CD4-positive, alpha-beta T cell treated with Interleukin-17A for 1 hour (primary cell): ENCODE data around the gene MED19.
"Not testable (repeated sequence)": the region's sequence is repeated elsewhere in the genome, so short reads cannot be mapped to it uniquely, and the experiment has no call there.

Source experiments
- DNase-seq: peaks from one replicate; pipeline ENCODE4 v3.0.0-alpha.2; 2020

Gene MED19, protein sequence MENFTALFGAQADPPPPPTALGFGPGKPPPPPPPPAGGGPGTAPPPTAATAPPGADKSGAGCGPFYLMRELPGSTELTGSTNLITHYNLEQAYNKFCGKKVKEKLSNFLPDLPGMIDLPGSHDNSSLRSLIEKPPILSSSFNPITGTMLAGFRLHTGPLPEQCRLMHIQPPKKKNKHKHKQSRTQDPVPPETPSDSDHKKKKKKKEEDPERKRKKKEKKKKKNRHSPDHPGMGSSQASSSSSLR

DNA sequence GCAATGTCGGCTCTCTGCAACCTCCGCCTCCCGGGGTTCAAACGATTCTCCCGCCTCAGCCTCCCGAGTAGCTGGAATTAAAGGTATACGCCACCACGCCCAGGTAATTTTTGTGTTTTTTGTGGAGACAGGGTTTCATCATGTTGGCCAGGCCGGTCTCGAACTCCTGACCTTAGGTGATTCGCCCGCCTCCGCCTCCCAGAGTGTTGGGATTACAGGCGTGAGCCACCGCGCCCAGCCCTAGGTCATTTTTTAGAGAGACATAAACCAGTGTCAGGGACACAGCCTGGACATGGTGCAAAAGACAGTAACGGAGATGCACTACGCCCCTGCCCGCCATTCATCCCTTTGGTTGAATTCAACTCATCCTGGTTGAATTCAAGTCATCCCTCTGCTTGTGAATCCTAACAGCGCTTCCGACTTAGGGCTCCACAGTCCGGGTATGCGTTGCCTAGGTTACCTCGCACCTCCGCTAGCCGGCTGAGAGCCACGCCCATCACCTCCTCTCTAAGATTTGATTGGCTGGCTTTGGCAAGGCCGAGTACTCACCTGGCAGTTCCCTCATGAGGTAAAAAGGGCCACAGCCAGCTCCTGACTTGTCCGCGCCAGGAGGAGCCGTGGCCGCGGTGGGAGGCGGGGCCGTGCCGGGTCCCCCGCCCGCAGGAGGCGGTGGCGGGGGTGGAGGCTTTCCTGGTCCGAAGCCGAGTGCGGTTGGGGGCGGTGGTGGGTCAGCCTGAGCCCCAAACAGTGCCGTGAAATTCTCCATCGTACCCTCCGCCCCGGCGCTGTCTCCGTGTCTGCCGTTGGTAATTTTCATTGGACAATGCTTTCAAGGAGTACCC is at the start of gene MED19:
TSS of gene MED19 (minus strand) at position 802 of the 842 bp plus-strand sequence. CDS start at position 766, 36 bp downstream.
- DNase-seq = peak; percentile 91

DNA sequence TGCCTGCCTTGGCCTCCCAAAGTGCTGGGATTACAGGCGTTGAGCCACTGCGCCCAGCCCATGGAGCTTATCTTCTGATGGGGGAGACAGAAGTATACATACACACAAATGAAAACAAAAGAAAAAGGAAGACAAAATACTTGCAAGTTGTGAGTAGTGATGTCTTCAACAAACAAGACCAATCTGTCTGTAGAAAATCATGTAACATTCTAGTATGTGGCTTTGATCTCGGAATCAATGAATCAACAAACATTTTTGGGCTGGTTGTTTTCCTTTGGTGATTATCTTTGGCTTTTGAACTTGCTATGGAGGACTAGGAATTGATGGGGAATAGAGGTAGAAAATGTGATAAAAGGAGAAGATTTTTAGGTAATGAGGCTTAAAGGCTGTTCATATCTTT is 46.2 kb upstream of the MED19 start:
- no peak for DNase-seq

- no peak for DNase-seq
Observed at GRCh38 chr11:57752954-57753353, 40.9 kb upstream of the MED19 start.

GRCh38 chr11:57751676-57752253 is 39.8 kb upstream of the MED19 start, which contains the start of gene BTBD18:
BTBD18 (minus strand) TSS chr11:57751819; CDS start chr11:57751188, 631 bp downstream.
- DNase-seq = peak; percentile 29

DNA sequence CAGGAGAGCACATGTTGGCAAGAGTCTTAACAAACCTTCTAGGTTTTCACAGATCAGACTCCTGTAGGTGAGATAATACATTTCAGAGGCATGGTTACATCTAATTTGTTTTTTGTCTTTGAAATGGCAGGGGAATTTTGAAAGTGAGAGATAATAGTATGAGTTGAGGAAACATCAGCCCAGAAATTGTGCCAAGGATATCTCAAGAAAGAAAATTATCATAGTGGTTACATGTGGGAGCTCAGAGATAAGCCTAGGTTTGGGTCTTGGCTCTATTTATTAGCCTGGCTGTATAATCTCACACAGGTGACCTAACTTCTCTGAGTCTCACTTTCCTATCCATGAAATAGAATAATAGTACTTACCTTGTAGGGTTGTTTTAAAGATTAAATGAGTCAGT is 39.2 kb upstream of the MED19 start:
- no peak for DNase-seq

- no peak for DNase-seq
Observed at GRCh38 chr11:57746920-57747319, 34.9 kb upstream of the MED19 start.

GRCh38 chr11:57745206-57745605 is 33.2 kb upstream of the MED19 start:
- no peak for DNase-seq

GRCh38 chr11:57744357-57744756 is 32.3 kb upstream of the MED19 start:
- DNase-seq = no peak

- no peak for DNase-seq
Observed at GRCh38 chr11:57742087-57742452, 30.1 kb upstream of the MED19 start.

GRCh38 chr11:57741132-57742086 is 29.4 kb upstream of the MED19 start, which contains the start of gene SELENOH:
SELENOH (plus strand) TSS chr11:57741491; CDS start chr11:57741596, 105 bp downstream.
- peak; percentile 94 for DNase-seq

DNA sequence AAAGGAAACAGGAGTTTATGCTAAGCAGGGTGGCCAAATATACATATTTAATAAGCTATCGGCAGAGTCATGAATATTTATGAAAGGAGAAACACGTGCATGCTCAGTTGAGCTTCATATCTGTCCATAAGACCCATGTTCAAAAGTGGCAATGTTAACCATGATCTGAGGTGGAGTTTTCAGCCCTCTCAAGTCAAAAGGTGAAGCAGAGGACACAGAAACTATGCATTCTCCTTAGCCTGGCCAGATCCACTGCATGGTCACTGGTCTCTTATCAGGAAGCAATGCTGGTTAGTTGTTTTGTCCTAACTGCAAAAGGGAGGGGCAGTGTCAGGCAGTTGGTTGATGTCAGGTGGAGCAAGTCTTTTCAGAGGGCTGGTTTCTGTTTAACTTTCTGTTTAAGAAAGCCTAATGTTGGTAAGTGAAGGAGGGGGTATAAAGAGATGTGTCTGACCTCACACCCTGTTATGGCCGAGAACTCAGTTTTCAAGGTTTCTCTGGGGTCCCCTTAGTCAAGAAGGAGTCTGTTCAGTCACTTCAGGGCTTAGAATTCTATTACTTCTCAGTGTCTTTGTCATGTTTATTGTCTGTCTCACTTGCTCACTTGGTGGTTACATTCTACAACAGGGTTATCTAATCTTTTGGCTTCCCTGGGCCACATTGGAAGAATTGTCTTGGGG is 23.7 kb upstream of the MED19 start:
- no peak for DNase-seq

- DNase-seq = no peak
Observed at GRCh38 chr11:57732661-57733060, 20.6 kb upstream of the MED19 start.

DNA sequence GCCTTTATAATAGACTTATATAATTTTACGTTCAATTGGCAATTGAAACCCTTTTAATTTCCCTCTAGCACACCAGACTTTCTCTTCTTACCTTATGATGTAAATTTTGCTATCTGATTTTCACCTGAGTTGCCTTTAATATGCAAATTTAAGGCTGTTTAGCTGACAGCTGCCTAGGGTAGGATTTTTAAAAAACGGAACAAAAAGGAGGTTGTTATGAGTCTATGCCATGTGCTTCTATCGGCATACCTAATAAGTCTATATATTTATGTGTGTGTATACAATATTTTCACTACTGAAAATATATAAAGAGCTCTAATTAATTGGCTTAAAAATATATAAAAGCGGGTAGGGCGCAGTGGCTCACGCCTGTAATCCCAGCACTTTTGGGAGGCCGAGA is 17.5 kb upstream of the MED19 start:
- no peak for DNase-seq

GRCh38 chr11:57728829-57729228 is 16.8 kb upstream of the MED19 start:
- no peak for DNase-seq

GRCh38 chr11:57727185-57727584 is 15.2 kb upstream of the MED19 start:
- no peak for DNase-seq

GRCh38 chr11:57716726-57717125 is 4.7 kb upstream of the MED19 start:
- DNase-seq = not testable (repeated sequence)

DNA sequence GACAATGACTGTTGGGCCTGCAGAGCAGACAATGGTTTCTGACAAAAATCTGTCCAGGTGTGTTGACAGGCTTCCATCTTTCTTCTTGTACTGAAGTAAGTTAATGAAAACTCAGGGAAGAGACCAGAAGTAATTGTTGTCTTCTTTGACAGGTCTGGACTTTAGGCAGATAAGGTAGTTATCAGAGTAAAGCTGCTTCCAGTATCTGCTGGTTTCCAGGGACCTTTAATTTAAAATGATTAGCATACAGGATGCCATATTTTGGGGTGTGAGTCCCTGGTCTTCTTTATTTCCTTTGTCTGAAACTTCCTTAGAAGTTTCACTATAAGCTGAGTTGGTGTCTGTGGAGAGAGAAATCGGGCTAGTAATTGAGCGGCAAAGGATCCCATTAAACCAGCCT is 1.8 kb upstream of the MED19 start:
- DNase-seq = no peak

- peak; percentile 98 for DNase-seq
Observed at GRCh38 chr11:57712256-57713150, 488 bp upstream of the MED19 start, which contains the start of gene TMX2. TMX2 (plus strand) TSS chr11:57712593; CDS start chr11:57712619, 26 bp downstream.

GRCh38 chr11:57709802-57710367 is 2.1 kb downstream of the MED19 start:
- DNase-seq = no peak

DNA sequence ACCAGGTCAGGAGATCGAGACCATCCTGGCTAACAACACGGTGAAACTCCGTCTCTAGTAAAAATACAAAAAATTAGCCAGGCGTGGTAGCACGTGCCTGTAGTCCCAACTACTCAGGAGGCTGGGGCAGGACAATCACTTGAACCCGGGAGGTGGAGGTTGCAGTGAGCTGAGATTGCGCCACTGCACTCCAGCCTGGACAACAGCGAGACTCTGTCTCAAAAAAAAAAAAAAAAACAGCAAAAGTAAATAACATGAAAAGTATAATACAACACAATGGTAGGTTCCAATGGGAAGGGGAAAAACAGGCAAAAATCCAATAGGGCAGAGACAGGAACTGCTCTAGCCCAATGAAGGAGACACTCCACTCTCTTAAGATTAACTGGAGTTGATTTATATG is 6.6 kb downstream of the MED19 start:
- not testable (repeated sequence) for DNase-seq
